Stimulated activated naive B cell treated with anti-CD40 and anti-IgM and Interleukin-4, amounts not matched to agents 10 μg/mL and 1 μg/mL and 100 μg/mL, for 72 hours (primary cell): ENCODE data around the gene B4GALNT1.
A peak's percentile ranks its signal among the peaks of the same experiment; 100 is the strongest.
"Not testable (repeated sequence)": the region's sequence is repeated elsewhere in the genome, so short reads cannot be mapped to it uniquely, and the experiment has no call there.

Experiments
- ATAC-seq, 2 donors: fragments of 150-1000 bp; cut with Tn5 transposase; replicated peaks; 2 replicates each; pipeline ENCODE4 v1.10.0; 2021; ENCODE audit warnings: moderate library complexity in 1 of 2
- DNase-seq: peaks from one replicate; pipeline ENCODE4 v3.0.0; 2021
- H3K27ac Mint-ChIP-seq: one replicate; pipeline ENCODE4 v1.8.0; 2022; ENCODE audit warnings: mild to moderate bottlenecking, mixed read lengths
- H3K27me3 Mint-ChIP-seq, 2 donors: one replicate each; pipeline ENCODE4 v1.8.0; 2022; ENCODE audit warnings: mixed read lengths in 2 of 2
- H3K36me3 Mint-ChIP-seq, 2 donors: one replicate each; pipeline ENCODE4 v1.8.0; 2022; ENCODE audit warnings: mixed read lengths in 2 of 2, mild to moderate bottlenecking in 1 of 2
- H3K4me1 Mint-ChIP-seq, 2 donors: one replicate each; pipeline ENCODE4 v1.8.0; 2022; ENCODE audit warnings: mixed read lengths in 2 of 2, mild to moderate bottlenecking in 1 of 2
- H3K4me3 Mint-ChIP-seq, 2 donors: one replicate each; pipeline ENCODE4 v1.8.0; 2022; ENCODE audit warnings: mild to moderate bottlenecking in 2 of 2, mixed read lengths in 2 of 2, moderate library complexity in 1 of 2
- H3K9me3 Mint-ChIP-seq, 2 donors: one replicate each; pipeline ENCODE4 v1.8.0; 2022; ENCODE audit warnings: mixed read lengths in 2 of 2, mild to moderate bottlenecking in 1 of 2

The B4GALNT1 gene

DNA sequence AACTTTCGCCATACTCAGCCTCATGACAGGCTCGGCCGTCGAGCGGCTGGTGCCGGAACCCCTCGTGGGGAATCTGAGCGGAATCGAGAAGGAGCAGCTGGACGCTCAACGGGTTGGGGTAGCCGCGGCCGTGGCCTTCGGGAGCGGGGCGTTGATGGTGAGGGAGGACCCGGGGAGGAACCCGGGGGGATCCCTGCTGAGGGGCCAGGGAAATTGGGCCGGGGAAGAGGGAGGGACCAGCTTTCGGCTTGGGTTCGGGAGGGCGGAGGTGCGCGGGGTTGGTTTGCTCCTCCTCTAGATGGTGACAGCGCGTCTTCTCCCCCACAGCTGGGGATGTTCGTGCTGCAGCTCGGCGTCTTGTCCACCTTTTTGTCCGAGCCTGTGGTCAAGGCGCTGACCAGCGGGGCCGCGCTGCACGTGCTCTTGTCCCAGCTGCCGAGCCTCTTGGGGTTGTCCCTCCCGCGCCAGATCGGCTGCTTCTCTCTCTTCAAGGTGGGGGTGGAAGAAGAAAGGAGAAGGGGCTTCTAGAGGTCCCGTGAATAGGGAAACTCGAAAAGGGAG is 12.0 kb downstream of the B4GALNT1 start:
- Mint-ChIP-seq H3K9me3 (no peaks in the 10 kb centered on the region), H3K36me3 (no peaks in the 10 kb centered on the region), H3K4me1 (peaks cover 24 to 38% of the 10 kb centered on the region in 2 donors), H3K4me3 (peak overlapping the region; percentile 74 to 85), H3K27ac (peak overlapping the region; percentile 52), H3K27me3 (peaks cover 91 to 98% of the 10 kb centered on the region in 2 donors)
- ATAC-seq (peak; percentile 21 to 22), DNase-seq (no peak)

DNA sequence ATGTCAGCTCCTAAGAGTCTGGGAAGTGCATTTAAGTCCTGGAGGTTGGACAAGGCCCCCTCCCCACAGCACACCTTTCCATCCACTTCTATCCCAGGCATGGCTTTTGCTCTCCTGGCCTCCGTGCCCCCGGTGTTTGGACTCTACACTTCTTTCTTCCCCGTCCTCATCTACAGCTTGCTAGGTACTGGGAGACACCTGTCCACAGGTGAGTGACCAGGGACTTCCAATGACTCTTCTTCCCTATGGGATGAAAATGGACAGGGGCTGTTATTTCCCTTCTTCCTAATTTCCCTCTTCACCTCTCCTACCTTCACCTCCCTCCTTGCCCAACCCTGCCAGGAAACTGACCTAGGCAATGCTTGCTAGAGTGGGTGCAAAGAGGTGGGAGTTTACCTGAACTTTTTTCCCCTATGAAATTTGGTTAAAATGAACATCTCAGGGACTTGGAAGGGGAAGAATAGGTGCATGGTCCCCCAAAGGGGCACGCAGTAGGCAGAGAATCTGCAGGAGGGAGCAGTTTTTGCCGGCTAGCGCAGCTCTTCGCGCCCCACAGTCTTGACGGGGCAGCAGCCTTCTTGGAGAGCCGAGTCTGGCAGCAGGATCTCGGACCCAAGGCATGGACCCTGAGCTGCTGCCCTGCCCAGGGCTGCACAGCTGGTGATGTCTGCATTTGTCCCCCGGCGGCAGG is 12.6 kb downstream of the B4GALNT1 start:
- Mint-ChIP-seq H3K36me3 (no peaks in the 10 kb centered on the region), H3K4me3 (peak overlapping the region; percentile 74 to 85), H3K4me1 (peaks cover 29 to 44% of the 10 kb centered on the region in 2 donors), H3K27me3 (peaks cover 90 to 98% of the 10 kb centered on the region in 2 donors), H3K27ac (no peak overlapping the region), H3K9me3 (no peaks in the 10 kb centered on the region)
- DNase-seq (no peak), ATAC-seq (no peak)

DNA sequence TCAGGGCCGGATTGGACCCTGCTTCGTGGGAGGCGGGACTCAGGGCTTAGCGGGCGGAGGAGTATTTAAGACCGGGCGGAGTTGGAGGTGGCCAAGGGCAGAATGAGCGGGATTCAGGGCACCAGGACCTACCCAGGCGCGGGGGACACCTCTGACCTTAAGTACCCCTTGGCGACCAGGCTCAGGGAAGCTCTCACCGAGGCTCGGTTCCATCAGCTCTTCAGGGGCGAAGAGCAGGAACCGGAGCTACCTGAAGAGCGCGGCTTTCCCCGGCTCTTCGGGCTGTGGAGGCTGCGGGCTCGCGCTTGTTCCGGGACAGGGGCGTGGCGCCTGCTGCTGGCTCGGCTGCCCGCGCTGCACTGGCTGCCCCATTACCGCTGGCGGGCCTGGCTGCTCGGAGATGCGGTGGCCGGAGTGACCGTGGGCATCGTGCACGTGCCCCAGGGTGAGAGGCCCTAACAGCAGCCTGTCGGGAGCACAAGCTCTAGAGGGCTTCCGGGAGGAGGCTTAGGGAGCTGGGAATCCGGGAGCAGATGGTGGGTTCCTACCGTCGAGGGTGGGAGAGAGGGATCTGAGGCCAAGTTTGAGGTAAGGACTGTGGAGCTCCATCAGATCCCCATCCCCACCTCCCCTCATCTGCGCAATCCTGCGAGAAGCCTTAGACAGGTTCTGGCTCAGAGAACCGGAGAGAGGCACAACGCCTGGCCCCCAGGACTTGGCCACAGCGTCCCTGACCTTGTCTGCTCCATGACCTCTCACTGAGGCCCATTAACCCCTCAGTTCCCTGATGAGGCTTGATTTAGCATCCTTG is 13.4 kb downstream of the B4GALNT1 start:
- peak in 1 of 2 donors; percentile 38 for ATAC-seq
- H3K9me3 Mint-ChIP-seq = no peaks in the 10 kb centered on the region
- peak overlapping the region; percentile 43 to 62 for H3K4me3 Mint-ChIP-seq
- peaks cover 36 to 51% of the 10 kb centered on the region in 2 donors for H3K4me1 Mint-ChIP-seq
- H3K27ac Mint-ChIP-seq = no peak overlapping the region
- no peaks in the 10 kb centered on the region for H3K36me3 Mint-ChIP-seq
- H3K27me3 Mint-ChIP-seq = peaks cover 89 to 98% of the 10 kb centered on the region in 2 donors
- DNase-seq = no peak

DNA sequence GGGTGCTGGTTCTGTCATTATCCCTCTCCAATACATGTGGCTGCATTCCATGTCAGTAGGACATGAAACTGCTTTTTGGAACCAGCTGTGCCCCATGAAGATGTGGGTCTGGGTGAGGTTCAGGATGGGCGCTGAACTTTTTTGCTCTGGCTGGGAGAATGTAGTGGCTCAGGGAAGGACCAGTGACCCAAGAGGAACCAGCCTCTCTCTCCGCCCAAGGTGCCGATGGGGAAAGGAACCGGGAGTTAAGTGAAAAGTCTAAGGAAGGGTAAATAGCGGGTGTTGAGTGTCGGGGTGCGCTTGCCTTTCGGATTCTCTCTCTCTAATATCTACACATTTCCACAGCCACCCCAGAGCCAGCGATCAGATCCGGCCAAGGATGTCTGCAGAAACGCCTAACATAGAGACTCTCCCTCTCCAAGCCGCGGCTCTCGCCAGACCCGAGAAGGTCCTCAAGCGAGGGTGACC is 14.0 kb downstream of the B4GALNT1 start:
- peaks cover 83 to 91% of the 10 kb centered on the region in 2 donors for H3K27me3 Mint-ChIP-seq
- no peaks in the 10 kb centered on the region for H3K36me3 Mint-ChIP-seq
- H3K27ac Mint-ChIP-seq = no peak overlapping the region
- peak overlapping the region; percentile 43 to 62 for H3K4me3 Mint-ChIP-seq
- peaks cover 43 to 58% of the 10 kb centered on the region in 2 donors for H3K4me1 Mint-ChIP-seq
- DNase-seq = no peak
- ATAC-seq = no peak
- H3K9me3 Mint-ChIP-seq = no peaks in the 10 kb centered on the region

DNA sequence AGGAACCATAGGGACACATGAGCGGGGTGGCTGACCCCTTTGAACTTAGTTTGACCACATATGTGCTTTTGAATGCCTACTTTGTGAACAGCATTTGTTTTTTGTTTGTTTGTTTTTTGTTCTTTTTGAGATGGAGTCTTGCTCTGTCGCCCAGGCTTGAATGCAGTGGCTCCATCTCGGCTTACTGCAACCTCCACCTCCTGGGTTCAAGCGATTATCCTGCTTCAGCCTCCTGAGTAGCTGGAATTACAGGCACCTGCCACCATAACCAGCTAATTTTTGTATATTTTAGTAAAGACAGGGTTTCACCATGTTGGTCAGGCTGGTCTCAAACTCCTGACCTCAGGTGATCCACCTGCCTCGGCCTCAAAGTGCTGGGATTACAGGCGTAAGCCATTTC is 14.6 kb downstream of the B4GALNT1 start:
- not testable (repeated sequence) for H3K4me3 Mint-ChIP-seq, DNase-seq, ATAC-seq, H3K27ac Mint-ChIP-seq, H3K36me3 Mint-ChIP-seq, H3K9me3 Mint-ChIP-seq
- peaks cover 81 to 86% of the 10 kb centered on the region in 2 donors for H3K27me3 Mint-ChIP-seq
- peaks cover 44 to 63% of the 10 kb centered on the region in 2 donors for H3K4me1 Mint-ChIP-seq

DNA sequence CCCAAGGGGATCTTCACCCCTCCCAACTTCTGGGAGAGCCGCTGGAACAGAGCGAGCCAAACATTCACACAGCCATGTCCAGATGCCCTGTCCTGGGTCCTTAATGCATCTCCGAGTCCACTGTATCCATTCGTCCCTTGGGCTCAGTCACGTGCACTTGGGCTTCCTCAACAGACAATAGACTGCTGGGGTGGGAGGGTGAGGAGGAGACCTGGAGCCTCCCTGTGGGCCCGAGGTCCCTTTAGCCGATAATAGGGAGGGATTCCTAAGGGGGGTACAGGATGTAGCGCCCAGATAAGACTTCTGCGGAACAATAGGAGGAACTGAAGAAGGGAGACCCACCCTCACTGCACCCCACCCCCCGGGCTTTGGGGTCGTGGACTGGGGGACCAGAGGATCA is 15.1 kb downstream of the B4GALNT1 start:
- DNase-seq = no peak
- Mint-ChIP-seq H3K27ac (no peak overlapping the region), H3K4me1 (peaks cover 48 to 68% of the 10 kb centered on the region in 2 donors), H3K36me3 (no peaks in the 10 kb centered on the region), H3K9me3 (no peaks in the 10 kb centered on the region), H3K27me3 (peaks cover 79 to 86% of the 10 kb centered on the region in 2 donors), H3K4me3 (no peak overlapping the region)
- no peak for ATAC-seq

DNA sequence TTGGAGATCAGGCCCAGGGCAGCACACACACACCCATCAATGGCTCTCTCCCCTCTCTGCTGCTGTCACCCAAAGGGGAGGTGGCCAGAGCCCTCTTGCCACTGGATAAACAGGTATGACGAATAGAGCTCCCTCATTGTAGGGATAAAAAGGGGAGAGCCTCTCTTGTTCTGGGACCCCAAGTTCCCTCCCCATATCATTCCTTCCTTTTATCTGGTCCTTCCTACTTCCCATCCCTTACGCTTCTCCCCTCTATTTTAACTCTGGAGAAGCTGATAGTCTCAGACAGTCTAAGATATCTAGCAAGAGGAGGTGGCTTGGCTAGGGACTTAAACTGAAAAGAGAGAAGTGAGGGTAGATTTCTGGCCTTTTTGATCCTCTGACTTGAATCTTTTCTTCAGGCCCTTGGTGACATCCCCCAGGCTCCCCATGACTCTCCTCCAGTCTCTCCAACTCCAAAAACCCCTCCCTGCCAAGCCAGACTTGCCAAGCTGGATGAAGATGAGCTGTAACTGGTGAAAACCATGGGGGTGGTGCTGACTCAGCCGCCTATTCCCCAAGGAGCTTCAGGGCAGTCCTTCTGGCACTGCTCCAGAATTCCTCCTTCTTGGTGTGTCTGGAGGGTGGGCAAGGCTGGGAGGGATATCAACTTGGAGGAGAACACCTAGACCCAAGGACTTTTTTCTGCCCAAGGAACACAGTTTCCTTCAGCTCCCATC is 16.5 kb downstream of the B4GALNT1 start:
- H3K4me1 Mint-ChIP-seq = peaks cover 40 to 63% of the 10 kb centered on the region in 2 donors
- no peaks in the 10 kb centered on the region for H3K9me3 Mint-ChIP-seq
- DNase-seq (no peak), ATAC-seq (no peak)
- H3K27ac Mint-ChIP-seq = no peak overlapping the region
- peaks cover 72 to 81% of the 10 kb centered on the region in 2 donors for H3K27me3 Mint-ChIP-seq
- no peak overlapping the region for H3K4me3 Mint-ChIP-seq
- H3K36me3 Mint-ChIP-seq = no peaks in the 10 kb centered on the region

DNA sequence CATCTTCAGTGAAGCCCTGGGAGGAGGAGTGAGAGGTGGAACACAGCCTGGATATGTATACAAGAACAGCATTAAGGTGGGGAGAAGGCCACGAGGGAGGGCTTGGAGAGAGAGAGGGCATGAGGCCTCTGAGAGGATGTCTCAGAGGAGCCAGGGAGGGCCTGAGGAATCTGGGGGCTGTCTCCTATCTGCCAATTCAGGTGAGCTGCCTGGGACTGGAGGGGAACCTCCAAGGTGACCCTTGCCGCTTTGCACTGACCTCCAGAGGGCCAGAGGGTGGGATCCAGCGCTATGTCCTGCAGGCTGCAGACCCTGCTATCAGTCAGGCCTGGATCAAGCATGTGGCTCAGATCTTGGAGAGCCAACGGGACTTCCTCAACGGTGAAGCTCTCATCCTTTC is 17.4 kb downstream of the B4GALNT1 start:
- H3K27ac Mint-ChIP-seq = no peak overlapping the region
- peaks cover 35 to 60% of the 10 kb centered on the region in 2 donors for H3K4me1 Mint-ChIP-seq
- H3K9me3 Mint-ChIP-seq = no peaks in the 10 kb centered on the region
- no peaks in the 10 kb centered on the region for H3K36me3 Mint-ChIP-seq
- DNase-seq (no peak), ATAC-seq (no peak)
- H3K27me3 Mint-ChIP-seq = peaks cover 68 to 78% of the 10 kb centered on the region in 2 donors
- no peak overlapping the region for H3K4me3 Mint-ChIP-seq

DNA sequence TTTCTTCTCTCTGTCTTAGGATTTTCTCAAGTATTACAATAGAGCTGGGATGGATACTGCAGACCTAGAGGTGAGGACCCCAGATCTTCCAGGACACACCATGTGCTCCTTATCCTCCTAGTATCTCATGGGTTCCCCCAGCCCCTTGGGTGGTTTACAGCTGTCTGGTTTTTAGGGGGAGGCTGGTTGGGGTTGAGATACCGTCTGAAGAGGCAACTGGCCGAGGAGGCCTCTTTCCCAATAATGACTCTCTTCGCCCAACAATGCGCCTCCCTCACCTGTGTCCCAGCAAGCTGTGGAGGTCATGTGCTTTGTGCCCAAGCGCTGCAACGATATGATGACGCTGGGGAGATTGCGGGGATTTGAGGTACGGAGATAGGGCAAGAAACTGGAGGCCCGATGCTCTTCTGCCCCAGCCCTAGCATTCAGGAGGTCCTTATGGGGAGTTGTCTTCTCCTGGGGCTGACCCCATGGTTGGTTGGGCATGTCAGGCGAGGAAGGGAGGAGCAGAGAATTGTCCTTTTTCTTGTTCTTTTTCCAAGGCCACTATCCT is 18.0 kb downstream of the B4GALNT1 start:
- ATAC-seq = peak; percentile 4 to 8
- H3K4me1 Mint-ChIP-seq = peaks cover 32 to 59% of the 10 kb centered on the region in 2 donors
- no peaks in the 10 kb centered on the region for H3K36me3 Mint-ChIP-seq
- peak overlapping the region; percentile 47 for H3K27ac Mint-ChIP-seq
- H3K4me3 Mint-ChIP-seq = peak overlapping the region; percentile 25 to 34
- DNase-seq = no peak
- H3K27me3 Mint-ChIP-seq = peaks cover 68 to 78% of the 10 kb centered on the region in 2 donors
- H3K9me3 Mint-ChIP-seq = no peaks in the 10 kb centered on the region

DNA sequence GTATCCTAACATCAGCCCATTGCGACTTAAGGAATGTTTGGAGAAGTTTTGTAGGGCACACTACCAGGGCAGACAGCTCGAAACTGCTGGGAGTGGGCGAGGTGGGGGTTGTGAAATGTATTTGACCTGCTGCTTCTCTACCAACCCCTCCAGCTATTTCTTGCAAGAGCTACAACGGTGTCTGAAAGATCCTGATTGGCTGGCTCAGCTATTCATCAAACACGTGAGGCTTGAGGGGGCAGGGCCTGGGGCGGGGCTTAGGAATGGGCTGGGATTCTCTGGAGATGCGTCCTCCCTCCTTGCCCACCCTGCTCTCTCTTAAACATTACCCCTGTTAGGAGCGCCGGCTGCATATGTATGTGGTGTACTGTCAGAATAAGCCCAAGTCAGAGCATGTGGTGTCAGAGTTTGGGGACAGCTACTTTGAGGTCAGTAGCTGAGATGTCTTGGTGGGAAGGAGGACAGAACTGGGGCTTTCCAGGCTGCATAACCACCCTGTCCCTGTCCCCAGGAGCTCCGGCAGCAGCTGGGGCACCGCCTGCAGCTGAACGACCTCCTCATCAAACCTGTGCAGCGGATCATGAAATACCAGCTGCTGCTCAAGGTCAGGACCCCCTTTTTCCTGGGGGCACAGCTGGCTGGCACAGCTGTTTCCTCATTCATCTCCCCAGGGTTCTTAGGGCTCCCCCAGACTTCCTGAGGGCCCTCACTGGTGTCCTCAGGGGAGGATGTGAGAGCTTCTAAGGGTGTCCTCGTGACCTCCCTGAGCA is 18.6 kb downstream of the B4GALNT1 start:
- H3K36me3 Mint-ChIP-seq = no peaks in the 10 kb centered on the region
- peak; percentile 78 to 81 for ATAC-seq
- DNase-seq = peak; percentile 51
- H3K9me3 Mint-ChIP-seq = no peaks in the 10 kb centered on the region
- H3K4me3 Mint-ChIP-seq = peak overlapping the region in 1 of 2 donors; percentile 39
- H3K27ac Mint-ChIP-seq = peak overlapping the region; percentile 47
- H3K4me1 Mint-ChIP-seq = peaks cover 32 to 55% of the 10 kb centered on the region in 2 donors
- peaks cover 73 to 78% of the 10 kb centered on the region in 2 donors for H3K27me3 Mint-ChIP-seq

DNA sequence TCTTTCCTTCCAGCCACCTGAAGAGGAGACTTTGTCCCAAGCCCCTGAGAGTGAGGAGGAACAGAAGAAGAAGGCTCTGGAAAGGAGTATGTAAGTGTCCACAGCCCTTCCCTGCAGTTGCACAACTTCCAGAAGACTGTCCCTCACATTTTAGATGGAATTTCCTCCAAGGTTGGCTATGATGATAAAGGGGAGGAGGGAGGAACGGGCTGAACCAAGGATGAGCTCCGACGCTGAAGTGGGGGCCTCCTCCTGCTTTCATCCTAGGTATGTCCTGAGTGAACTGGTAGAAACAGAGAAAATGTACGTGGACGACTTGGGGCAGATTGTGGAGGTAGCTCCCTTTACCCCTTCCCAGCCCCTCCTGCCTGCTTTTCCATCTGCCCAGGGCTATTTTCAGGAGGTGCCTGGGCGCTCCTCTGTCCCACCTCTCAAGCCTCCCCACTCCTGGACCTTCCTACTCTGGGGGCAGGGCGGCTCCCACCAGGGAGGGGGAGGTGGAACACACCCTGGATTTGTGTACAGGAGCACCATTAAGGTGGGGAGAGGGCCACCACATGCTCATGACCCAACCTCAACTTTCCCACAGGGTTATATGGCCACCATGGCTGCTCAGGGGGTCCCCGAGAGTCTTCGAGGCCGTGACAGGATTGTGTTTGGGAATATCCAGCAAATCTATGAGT is 19.4 kb downstream of the B4GALNT1 start:
- Mint-ChIP-seq H3K36me3 (no peaks in the 10 kb centered on the region), H3K4me3 (no peak overlapping the region), H3K9me3 (no peaks in the 10 kb centered on the region), H3K27me3 (peaks cover 74 to 78% of the 10 kb centered on the region in 2 donors), H3K27ac (no peak overlapping the region), H3K4me1 (peaks cover 29 to 48% of the 10 kb centered on the region in 2 donors)
- DNase-seq (no peak), ATAC-seq (no peak)

DNA sequence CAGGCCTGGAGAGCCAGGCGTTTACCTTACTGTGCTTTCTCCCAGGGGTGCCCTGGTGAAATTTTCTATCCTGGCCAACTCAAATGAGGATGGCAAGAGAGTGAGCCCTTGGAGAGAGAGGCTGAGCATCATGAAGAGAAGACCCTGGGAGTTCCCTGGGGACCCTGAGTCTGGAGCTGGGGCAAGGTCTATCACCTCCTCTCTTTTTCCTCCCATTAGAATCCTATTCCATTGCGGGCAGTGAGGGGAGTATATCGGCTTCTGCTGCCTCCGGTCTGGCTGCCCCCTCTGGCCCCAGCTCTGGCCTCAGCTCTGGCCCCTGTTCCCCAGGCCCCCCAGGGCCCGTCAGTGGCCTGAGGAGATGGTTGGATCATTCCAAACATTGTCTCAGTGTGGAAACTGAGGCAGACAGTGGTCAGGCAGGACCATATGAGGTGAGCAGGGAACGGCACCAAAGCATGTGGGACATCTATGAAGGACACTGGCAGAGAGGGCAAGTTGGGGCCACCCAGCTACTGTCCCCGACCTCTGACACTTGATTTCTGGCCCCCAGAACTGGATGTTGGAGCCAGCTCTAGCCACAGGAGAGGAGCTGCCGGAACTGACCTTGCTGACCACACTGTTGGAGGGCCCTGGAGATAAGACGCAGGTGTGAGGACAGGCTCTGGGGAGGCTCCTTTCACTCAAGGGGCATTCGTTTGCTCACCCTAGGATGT is 20.1 kb downstream of the B4GALNT1 start:
- Mint-ChIP-seq H3K27ac (no peak overlapping the region), H3K27me3 (peaks cover 72 to 75% of the 10 kb centered on the region in 2 donors), H3K4me3 (no peak overlapping the region), H3K36me3 (no peaks in the 10 kb centered on the region), H3K9me3 (no peaks in the 10 kb centered on the region), H3K4me1 (peaks cover 29 to 48% of the 10 kb centered on the region in 2 donors)
- DNase-seq (no peak), ATAC-seq (no peak)
